Neural cell (in vitro differentiated cells): ENCODE measurements around the gene HECA.

ENCODE experiments used
- EP300 ChIP-seq: fragments of 450-650 bp; conservative IDR thresholded peaks from 2 replicates; pipeline ENCODE4 v1.6.1; 2014; ENCODE audit warnings: antibody characterized with exemption, mild to moderate bottlenecking, moderate library complexity; ENCODE audit not compliant: poor library complexity, severe bottlenecking
- EZH2 ChIP-seq: fragments of 200-600, 300-800 bp; shearing (Covaris generic), sonication (generic); IDR thresholded peaks from 2 replicates; pipeline ENCODE4 v1.6.1; 2014; ENCODE audit warnings: antibody characterized with exemption, low read length, borderline replicate concordance, mild to moderate bottlenecking; ENCODE audit not compliant: insufficient read depth, poor library complexity, severe bottlenecking
- MXI1 ChIP-seq: fragments of 450-650 bp; conservative IDR thresholded peaks from 2 replicates; pipeline ENCODE4 v1.6.1; 2014; ENCODE audit warnings: antibody characterized with exemption, mild to moderate bottlenecking; ENCODE audit not compliant: poor library complexity, severe bottlenecking
- POLR2AphosphoS5 ChIP-seq: IDR thresholded peaks from 2 replicates; pipeline ENCODE4 v1.6.1; 2012
- RAD21 ChIP-seq: fragments of 450-650 bp; conservative IDR thresholded peaks from 2 replicates; pipeline ENCODE4 v1.6.1; 2014; ENCODE audit warnings: antibody characterized with exemption, mild to moderate bottlenecking, moderate library complexity
- SMC3 ChIP-seq: fragments of 450-650 bp; conservative IDR thresholded peaks from 2 replicates; pipeline ENCODE4 v1.6.1; 2014; ENCODE audit warnings: antibody characterized with exemption, mild to moderate bottlenecking, moderate library complexity; ENCODE audit not compliant: poor library complexity
- TAF1 ChIP-seq: IDR thresholded peaks from 2 replicates; pipeline ENCODE4 v1.6.1; 2012; ENCODE audit warnings: low read depth
- TF ChIP-seq, protein P1 (sequence below): fragments of 450-650 bp; IDR thresholded peaks from 2 replicates; pipeline ENCODE4 v1.5.1; 2014; ENCODE audit warnings: antibody characterized with exemption, mild to moderate bottlenecking, moderate library complexity; ENCODE audit not compliant: poor library complexity, severe bottlenecking
- TF ChIP-seq, protein P2 (sequence below): IDR thresholded peaks from 2 replicates; pipeline ENCODE4 v1.6.1; 2012; ENCODE audit warnings: borderline replicate concordance

DNA sequence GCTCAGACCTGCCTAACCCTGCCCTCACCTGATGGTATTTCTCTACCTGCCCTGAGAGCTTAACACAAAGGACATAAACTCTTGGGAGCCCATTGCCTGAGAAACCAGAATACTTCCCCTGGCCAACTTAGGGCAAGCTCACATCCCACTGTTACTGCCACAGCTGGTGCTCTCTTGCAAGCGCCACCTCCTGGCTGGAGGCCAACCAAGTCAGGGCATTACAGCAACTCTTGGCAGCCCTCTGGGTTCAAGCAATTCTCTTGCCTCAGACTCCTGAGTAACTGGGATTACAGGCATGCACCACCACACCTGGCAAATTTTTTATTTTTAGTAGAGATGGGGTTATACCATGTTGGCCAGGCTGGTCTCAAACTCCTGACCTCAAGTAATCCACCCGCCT is 70.1 kb downstream of the HECA start:
- TF ChIP-seq, protein P1, sequence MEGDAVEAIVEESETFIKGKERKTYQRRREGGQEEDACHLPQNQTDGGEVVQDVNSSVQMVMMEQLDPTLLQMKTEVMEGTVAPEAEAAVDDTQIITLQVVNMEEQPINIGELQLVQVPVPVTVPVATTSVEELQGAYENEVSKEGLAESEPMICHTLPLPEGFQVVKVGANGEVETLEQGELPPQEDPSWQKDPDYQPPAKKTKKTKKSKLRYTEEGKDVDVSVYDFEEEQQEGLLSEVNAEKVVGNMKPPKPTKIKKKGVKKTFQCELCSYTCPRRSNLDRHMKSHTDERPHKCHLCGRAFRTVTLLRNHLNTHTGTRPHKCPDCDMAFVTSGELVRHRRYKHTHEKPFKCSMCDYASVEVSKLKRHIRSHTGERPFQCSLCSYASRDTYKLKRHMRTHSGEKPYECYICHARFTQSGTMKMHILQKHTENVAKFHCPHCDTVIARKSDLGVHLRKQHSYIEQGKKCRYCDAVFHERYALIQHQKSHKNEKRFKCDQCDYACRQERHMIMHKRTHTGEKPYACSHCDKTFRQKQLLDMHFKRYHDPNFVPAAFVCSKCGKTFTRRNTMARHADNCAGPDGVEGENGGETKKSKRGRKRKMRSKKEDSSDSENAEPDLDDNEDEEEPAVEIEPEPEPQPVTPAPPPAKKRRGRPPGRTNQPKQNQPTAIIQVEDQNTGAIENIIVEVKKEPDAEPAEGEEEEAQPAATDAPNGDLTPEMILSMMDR: no peak
- no peak for TF ChIP-seq SMC3
- TF ChIP-seq POLR2AphosphoS5: no peak
- no peak for TF ChIP-seq TAF1
- TF ChIP-seq EZH2: no peak
- no peak for TF ChIP-seq EP300
- TF ChIP-seq RAD21: no peak
- TF ChIP-seq, protein P2, sequence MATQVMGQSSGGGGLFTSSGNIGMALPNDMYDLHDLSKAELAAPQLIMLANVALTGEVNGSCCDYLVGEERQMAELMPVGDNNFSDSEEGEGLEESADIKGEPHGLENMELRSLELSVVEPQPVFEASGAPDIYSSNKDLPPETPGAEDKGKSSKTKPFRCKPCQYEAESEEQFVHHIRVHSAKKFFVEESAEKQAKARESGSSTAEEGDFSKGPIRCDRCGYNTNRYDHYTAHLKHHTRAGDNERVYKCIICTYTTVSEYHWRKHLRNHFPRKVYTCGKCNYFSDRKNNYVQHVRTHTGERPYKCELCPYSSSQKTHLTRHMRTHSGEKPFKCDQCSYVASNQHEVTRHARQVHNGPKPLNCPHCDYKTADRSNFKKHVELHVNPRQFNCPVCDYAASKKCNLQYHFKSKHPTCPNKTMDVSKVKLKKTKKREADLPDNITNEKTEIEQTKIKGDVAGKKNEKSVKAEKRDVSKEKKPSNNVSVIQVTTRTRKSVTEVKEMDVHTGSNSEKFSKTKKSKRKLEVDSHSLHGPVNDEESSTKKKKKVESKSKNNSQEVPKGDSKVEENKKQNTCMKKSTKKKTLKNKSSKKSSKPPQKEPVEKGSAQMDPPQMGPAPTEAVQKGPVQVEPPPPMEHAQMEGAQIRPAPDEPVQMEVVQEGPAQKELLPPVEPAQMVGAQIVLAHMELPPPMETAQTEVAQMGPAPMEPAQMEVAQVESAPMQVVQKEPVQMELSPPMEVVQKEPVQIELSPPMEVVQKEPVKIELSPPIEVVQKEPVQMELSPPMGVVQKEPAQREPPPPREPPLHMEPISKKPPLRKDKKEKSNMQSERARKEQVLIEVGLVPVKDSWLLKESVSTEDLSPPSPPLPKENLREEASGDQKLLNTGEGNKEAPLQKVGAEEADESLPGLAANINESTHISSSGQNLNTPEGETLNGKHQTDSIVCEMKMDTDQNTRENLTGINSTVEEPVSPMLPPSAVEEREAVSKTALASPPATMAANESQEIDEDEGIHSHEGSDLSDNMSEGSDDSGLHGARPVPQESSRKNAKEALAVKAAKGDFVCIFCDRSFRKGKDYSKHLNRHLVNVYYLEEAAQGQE: no peak
- TF ChIP-seq MXI1: no peak
